COR-L47 (cell line): ENCODE data around the gene NUDT3.
"Not testable (repeated sequence)": the region's sequence is repeated elsewhere in the genome, so short reads cannot be mapped to it uniquely, and the experiment has no call there.

Source experiments
- DNase-seq: peaks from one replicate; lab custom pipeline; 2025; lab: John Stamatoyannopoulos, UW

The NUDT3 gene

GRCh38 chr6:34343806-34344205 lies 48.7 kb downstream of the NUDT3 start:
- no peak for DNase-seq

GRCh38 chr6:34342247-34342646 lies 50.2 kb downstream of the NUDT3 start:
- DNase-seq = no peak

GRCh38 chr6:34341481-34341971 lies 50.9 kb downstream of the NUDT3 start:
- no peak for DNase-seq

- no peak for DNase-seq
Observed at GRCh38 chr6:34340906-34341480, 51.5 kb downstream of the NUDT3 start.

GRCh38 chr6:34340394-34340793 lies 52.1 kb downstream of the NUDT3 start:
- DNase-seq = no peak

- no peak for DNase-seq
Observed at GRCh38 chr6:34339971-34340370, 52.5 kb downstream of the NUDT3 start.

GRCh38 chr6:34339432-34339831 lies 53.0 kb downstream of the NUDT3 start:
- DNase-seq = no peak

- DNase-seq = no peak
Observed at GRCh38 chr6:34338811-34339210, 53.7 kb downstream of the NUDT3 start.

- no peak for DNase-seq
Observed at GRCh38 chr6:34338377-34338776, 54.1 kb downstream of the NUDT3 start.

- DNase-seq = no peak
Observed at GRCh38 chr6:34334796-34335416, 57.6 kb downstream of the NUDT3 start.

GRCh38 chr6:34333858-34334257 lies 58.6 kb downstream of the NUDT3 start:
- DNase-seq = no peak

- DNase-seq = no peak
Observed at GRCh38 chr6:34332251-34333198, 59.9 kb downstream of the NUDT3 start.

- DNase-seq = no peak
Observed at GRCh38 chr6:34331371-34332050, 61.0 kb downstream of the NUDT3 start.

GRCh38 chr6:34329814-34330213 lies 62.7 kb downstream of the NUDT3 start:
- DNase-seq = not testable (repeated sequence)

GRCh38 chr6:34328969-34329368 lies 63.5 kb downstream of the NUDT3 start:
- DNase-seq = no peak

- DNase-seq = not testable (repeated sequence)
Observed at GRCh38 chr6:34327313-34328205, 64.9 kb downstream of the NUDT3 start.

- DNase-seq = no peak
Observed at GRCh38 chr6:34325633-34326032, 66.8 kb downstream of the NUDT3 start.

- no peak for DNase-seq
Observed at GRCh38 chr6:34324738-34325444, 67.6 kb downstream of the NUDT3 start.

GRCh38 chr6:34324221-34324620 lies 68.2 kb downstream of the NUDT3 start:
- DNase-seq = not testable (repeated sequence)

GRCh38 chr6:34323300-34323699 lies 69.2 kb downstream of the NUDT3 start:
- no peak for DNase-seq
